ENCODE results near the gene GPHN. TPM values are rescaled to one million over a fixed set of nuclear protein-coding genes. Genes with fewer than 3 reads are reported as not detected.

Gene GPHN
- total RNA-seq, 2 donors from 2014 or later: 24.1 to 25.7 TPM

- Histone ChIP-seq H3K9me3 (no peaks in the 10 kb centered on the region), H3K27ac (no peak overlapping the region), H3K4me3 (no peak overlapping the region), H3K4me1 (no peaks in the 10 kb centered on the region), H3K27me3 (no peaks in the 10 kb centered on the region), H3K36me3 (replicated peaks in 1 of 2; ENCODE audit: insufficient read depth in 1 of 2, low read depth in 2 of 2) (no peaks in the 10 kb centered on the region)
- intact Hi-C loops (cut with DNase I): no loop called here
- no peak for ATAC-seq
- TF ChIP-seq, protein P1, sequence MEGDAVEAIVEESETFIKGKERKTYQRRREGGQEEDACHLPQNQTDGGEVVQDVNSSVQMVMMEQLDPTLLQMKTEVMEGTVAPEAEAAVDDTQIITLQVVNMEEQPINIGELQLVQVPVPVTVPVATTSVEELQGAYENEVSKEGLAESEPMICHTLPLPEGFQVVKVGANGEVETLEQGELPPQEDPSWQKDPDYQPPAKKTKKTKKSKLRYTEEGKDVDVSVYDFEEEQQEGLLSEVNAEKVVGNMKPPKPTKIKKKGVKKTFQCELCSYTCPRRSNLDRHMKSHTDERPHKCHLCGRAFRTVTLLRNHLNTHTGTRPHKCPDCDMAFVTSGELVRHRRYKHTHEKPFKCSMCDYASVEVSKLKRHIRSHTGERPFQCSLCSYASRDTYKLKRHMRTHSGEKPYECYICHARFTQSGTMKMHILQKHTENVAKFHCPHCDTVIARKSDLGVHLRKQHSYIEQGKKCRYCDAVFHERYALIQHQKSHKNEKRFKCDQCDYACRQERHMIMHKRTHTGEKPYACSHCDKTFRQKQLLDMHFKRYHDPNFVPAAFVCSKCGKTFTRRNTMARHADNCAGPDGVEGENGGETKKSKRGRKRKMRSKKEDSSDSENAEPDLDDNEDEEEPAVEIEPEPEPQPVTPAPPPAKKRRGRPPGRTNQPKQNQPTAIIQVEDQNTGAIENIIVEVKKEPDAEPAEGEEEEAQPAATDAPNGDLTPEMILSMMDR (IDR thresholded peaks at IDR 0.05): no peak
- no peak for TF ChIP-seq POLR2A (IDR thresholded peaks at IDR 0.05)
- no peak for DNase-seq
Observed at GRCh38 chr14:67079846-67080245, 571.9 kb downstream of the GPHN start.

- Histone ChIP-seq H3K27ac (no peak overlapping the region), H3K4me1 (no peaks in the 10 kb centered on the region), H3K4me3 (no peak overlapping the region), H3K36me3 (replicated peaks in 1 of 2; ENCODE audit: insufficient read depth in 1 of 2, low read depth in 2 of 2) (peaks cover 0 to 2% of the 10 kb centered on the region in 2 donors), H3K27me3 (no peaks in the 10 kb centered on the region), H3K9me3 (no peaks in the 10 kb centered on the region)
- TF ChIP-seq POLR2A (IDR thresholded peaks at IDR 0.05): no peak
- TF ChIP-seq, protein P1 (IDR thresholded peaks at IDR 0.05): no peak
- ATAC-seq (no peak), DNase-seq (no peak)
- intact Hi-C loops (cut with DNase I): no loop called here
- WGBS, 2 donors: 87 to 88% methylated on average over 1 of the region's 1 CpG
Observed at GRCh38 chr14:67108230-67108629, 600.3 kb downstream of the GPHN start.

DNA sequence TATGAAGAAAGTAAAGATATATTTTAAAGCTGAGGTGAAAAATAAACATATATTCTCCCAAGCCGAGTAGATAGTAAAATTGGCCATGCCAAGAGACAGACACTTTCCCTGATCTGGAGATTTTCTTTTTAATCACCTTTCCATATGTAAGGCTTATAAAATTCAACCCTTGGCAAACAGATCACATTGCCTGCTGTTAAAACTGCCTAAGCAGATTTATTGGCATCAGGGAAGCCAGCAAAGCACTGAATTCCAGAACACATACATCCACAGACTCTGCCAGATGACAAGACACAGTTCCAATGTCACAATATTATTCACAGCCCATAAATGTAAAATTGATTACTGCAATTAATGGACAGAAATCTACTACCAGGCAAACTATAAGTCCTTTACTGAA, 603.1 kb downstream of the GPHN start:
- DNase-seq (no peak), ATAC-seq (no peak)
- no peaks in the 10 kb centered on the region for H3K27me3 ChIP-seq
- no peaks in the 10 kb centered on the region for H3K9me3 ChIP-seq
- no peak overlapping the region for H3K27ac ChIP-seq
- no peak for TF ChIP-seq POLR2A (IDR thresholded peaks at IDR 0.05)
- TF ChIP-seq, protein P1 (IDR thresholded peaks at IDR 0.05): no peak
- WGBS, 2 donors: 89 to 93% methylated on average over 1 of the region's 1 CpG
- no peaks in the 10 kb centered on the region for H3K4me1 ChIP-seq
- no peak overlapping the region for H3K4me3 ChIP-seq
- peaks cover 0 to 2% of the 10 kb centered on the region in 2 donors for H3K36me3 ChIP-seq (replicated peaks in 1 of 2; ENCODE audit: insufficient read depth in 1 of 2, low read depth in 2 of 2)
- intact Hi-C loops (cut with DNase I): no loop called here

DNA sequence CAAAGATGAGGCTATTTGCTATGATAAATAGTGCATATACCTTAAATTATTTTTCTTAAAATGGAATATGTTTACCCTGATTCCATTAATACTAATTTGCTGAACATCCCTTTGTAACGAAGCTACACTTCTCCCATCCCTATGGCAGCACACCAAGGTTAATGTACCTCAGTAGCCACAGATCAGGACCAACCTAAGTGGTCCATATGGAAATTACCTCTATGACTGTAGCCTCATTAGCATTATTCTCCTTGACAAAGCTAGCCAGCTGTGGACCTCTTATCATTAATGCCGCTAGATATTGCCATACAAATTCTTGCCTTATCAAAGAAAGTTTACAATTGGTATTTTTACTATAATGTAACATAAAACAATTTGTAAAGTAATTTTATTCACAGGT, 604.4 kb downstream of the GPHN start:
- TF ChIP-seq, protein P1 (IDR thresholded peaks at IDR 0.05): no peak
- no peak for TF ChIP-seq POLR2A (IDR thresholded peaks at IDR 0.05)
- intact Hi-C loops (cut with DNase I): no loop called here
- Histone ChIP-seq H3K27me3 (no peaks in the 10 kb centered on the region), H3K4me1 (no peaks in the 10 kb centered on the region), H3K36me3 (replicated peaks in 1 of 2; ENCODE audit: insufficient read depth in 1 of 2, low read depth in 2 of 2) (peaks cover 0 to 2% of the 10 kb centered on the region in 2 donors), H3K9me3 (no peaks in the 10 kb centered on the region), H3K27ac (no peak overlapping the region), H3K4me3 (no peak overlapping the region)
- no peak for ATAC-seq
- WGBS, 2 donors: 81 to 90% methylated on average over 2 of the region's 2 CpGs
- DNase-seq: no peak

- Histone ChIP-seq H3K27ac (no peak overlapping the region), H3K27me3 (no peaks in the 10 kb centered on the region), H3K4me1 (no peaks in the 10 kb centered on the region), H3K9me3 (no peaks in the 10 kb centered on the region), H3K4me3 (no peak overlapping the region), H3K36me3 (replicated peaks in 1 of 2; ENCODE audit: insufficient read depth in 1 of 2, low read depth in 2 of 2) (no peaks in the 10 kb centered on the region)
- intact Hi-C loops (cut with DNase I): no loop called here
- WGBS, 2 donors: 72 to 73% methylated on average over 3 of the region's 3 CpGs
- no peak for TF ChIP-seq POLR2A (IDR thresholded peaks at IDR 0.05)
- TF ChIP-seq, protein P1 (IDR thresholded peaks at IDR 0.05): no peak
- ATAC-seq (no peak), DNase-seq (no peak)
Observed at GRCh38 chr14:67127174-67127573, 619.2 kb downstream of the GPHN start.
